ENCODE measurements around the gene RAB6B.

DNA sequence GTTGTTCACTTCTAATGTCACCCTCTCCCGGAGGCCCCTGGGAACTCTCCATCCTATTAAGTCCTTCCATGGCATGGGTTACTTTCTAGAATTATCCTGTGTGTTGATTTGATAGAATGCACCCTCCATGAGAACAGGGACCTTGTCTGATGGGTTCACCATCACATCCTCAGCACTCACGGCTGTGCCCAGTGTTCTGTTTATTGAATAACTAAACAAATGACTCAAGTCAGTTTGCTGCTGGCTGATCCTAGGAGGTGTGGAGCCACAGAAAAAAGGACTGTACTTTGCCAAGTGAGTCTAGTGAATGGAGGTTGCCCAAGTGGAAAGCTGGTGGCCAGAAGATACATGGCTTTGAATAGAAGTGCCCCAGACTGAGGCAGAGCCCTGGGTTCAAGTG is 48.5 kb upstream of the RAB6B start:
- no peak for TF ChIP-seq POLR2A (IDR thresholded peaks at IDR 0.05)
- TF ChIP-seq, protein P1, sequence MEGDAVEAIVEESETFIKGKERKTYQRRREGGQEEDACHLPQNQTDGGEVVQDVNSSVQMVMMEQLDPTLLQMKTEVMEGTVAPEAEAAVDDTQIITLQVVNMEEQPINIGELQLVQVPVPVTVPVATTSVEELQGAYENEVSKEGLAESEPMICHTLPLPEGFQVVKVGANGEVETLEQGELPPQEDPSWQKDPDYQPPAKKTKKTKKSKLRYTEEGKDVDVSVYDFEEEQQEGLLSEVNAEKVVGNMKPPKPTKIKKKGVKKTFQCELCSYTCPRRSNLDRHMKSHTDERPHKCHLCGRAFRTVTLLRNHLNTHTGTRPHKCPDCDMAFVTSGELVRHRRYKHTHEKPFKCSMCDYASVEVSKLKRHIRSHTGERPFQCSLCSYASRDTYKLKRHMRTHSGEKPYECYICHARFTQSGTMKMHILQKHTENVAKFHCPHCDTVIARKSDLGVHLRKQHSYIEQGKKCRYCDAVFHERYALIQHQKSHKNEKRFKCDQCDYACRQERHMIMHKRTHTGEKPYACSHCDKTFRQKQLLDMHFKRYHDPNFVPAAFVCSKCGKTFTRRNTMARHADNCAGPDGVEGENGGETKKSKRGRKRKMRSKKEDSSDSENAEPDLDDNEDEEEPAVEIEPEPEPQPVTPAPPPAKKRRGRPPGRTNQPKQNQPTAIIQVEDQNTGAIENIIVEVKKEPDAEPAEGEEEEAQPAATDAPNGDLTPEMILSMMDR (IDR thresholded peaks at IDR 0.05), result no peak
